GM12864 (cell line): ENCODE data around the gene SDC3.

Experiments
- DNase-seq: peaks from one replicate; pipeline ENCODE4 v3.0.0-alpha.2; 2011; ENCODE audit warnings: low read depth
- H3K4me3 ChIP-seq: 2 replicates; pipeline ENCODE4 v1.5.1; 2011; ENCODE audit warnings: mild to moderate bottlenecking, low read depth, low read length, control low read depth
- TF ChIP-seq, protein P1 (sequence below): IDR thresholded peaks from 2 replicates; pipeline ENCODE4 v1.5.1; 2011; ENCODE audit warnings: low read depth, mild to moderate bottlenecking, moderate library complexity, low read length, control low read depth, inconsistent platforms; ENCODE audit errors: missing control alignments

Gene SDC3

DNA sequence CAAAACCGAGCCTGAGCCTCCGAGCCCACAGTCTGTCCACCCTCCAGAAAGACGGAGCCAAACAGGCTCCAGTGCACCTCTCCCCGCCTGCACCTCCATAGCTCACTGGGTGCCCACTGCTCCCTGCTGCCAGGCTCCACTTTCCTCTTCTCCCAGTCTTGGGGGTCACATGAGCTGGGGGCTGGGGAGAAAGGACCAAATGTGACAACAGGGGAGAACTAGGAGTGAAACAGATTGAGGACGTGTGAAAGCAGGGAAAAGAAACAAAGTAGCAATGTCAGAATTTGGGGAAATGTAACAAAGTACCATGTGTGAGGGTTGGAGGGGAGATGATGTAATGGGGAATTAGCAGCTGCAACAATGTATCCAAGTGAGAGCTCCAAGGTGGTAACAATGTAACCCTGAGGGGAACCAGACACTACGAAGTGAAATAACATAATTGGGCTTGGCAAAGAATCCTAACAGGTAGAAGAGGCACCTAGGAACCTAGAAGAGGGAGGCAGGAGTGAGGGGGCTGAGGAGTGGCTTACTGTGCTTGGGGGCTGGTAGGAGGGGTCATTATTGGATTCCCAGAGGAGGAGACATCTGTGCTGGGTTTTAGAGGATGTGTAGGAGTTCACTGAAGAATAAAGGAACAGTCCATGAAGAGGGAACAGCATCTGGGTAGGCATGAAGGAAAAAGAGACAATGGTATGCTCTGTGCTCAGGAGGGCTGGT lies 12.5 kb downstream of the SDC3 start:
- no peak overlapping the region for H3K4me3 ChIP-seq

DNA sequence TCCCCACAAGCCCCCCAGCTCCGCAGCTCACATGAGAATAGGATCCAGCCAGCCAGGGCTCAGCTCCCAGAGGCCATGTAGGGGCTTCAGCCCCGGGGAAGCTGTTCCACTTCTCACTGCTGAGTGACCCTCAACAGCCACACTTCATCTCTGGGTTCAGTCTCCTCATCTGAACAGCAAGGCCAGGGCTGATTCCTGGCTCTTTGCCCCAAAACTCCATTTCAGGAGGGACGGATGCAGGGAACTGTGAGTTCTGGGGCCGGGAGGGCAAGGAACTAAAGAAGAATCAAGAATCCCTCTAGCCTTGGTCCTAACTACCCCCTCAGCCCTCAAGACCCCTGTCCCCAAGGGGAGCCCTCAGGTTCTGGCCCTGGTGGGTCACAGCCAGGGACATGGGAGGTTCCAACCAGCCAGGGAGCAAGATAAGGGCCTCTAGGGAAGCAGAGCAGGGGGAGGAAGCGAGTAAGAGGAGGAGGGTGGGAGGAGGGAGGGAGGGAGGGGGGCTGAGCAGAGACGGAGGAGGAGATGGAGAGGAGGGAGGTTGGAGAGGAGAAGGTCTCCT lies 13.1 kb downstream of the SDC3 start:
- TF ChIP-seq, protein P1, sequence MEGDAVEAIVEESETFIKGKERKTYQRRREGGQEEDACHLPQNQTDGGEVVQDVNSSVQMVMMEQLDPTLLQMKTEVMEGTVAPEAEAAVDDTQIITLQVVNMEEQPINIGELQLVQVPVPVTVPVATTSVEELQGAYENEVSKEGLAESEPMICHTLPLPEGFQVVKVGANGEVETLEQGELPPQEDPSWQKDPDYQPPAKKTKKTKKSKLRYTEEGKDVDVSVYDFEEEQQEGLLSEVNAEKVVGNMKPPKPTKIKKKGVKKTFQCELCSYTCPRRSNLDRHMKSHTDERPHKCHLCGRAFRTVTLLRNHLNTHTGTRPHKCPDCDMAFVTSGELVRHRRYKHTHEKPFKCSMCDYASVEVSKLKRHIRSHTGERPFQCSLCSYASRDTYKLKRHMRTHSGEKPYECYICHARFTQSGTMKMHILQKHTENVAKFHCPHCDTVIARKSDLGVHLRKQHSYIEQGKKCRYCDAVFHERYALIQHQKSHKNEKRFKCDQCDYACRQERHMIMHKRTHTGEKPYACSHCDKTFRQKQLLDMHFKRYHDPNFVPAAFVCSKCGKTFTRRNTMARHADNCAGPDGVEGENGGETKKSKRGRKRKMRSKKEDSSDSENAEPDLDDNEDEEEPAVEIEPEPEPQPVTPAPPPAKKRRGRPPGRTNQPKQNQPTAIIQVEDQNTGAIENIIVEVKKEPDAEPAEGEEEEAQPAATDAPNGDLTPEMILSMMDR: no peak
- no peak for DNase-seq

More for the DNA sequence above, 12.5 kb downstream of the SDC3 start:
- DNase-seq: no peak
- TF ChIP-seq, protein P1: no peak

DNA sequence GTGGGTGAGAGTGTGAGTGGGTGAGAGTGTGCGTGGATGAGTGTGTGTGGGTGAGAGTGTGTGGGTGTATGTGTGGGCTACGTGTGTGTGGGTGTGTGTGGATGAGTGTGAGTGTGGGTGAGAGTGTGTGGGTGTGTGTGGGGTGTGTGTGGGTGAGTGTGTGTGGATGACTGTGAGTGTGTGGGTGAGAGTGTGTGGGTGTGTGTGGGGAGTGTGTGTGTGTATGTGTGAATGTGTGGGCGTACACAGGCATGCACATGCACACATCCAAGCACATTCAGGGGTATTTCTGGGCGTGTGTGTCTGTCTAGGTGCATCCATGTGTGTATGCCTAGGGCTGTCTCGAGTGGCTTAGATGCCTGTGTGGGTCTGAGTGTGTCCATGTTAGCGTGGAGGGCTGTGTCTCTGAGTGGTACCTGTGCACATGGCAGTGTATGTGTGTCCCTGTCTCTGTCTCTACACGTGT lies 14.0 kb downstream of the SDC3 start:
- no peak overlapping the region for H3K4me3 ChIP-seq
- TF ChIP-seq, protein P1: no peak
- no peak for DNase-seq

More for the DNA sequence above, 13.1 kb downstream of the SDC3 start:
- H3K4me3 ChIP-seq: no peak overlapping the region

DNA sequence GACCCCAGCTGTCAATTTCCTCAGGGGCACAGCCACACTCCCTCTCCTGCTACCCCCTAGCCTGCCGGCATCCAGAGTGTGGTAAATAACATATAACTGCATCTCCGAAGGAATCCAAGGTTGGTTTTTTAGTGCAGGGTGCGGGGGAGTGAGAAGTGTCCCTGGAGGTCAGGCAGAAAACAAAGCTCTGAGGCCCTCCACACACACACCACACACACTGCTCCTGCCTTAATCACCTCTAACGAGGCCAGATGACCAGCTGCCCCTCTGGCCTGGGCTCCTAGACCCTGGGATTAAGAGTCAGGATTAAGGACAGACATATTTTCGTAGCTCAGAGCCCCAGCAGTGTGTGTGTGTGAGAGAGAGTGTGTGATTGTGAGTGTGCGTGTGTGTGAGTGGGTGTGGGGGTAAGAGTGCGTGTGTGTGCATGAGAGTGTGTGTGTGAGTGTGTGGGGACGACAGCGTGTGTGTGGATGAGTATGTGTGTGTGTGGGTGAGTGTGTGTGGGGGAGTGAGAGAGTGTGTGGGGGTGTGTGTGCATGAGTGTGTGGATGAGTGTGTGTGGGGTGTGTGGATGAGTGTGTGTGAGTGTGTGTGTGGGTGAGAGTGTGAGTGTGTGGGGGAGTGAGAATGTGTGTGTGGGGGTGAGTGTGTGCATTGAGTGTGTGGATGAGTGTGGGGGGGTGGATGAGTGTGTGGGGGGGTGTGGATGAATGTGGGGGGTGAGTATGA lies 14.6 kb downstream of the SDC3 start:
- H3K4me3 ChIP-seq: no peak overlapping the region
- no peak for DNase-seq
- TF ChIP-seq, protein P1: no peak

DNA sequence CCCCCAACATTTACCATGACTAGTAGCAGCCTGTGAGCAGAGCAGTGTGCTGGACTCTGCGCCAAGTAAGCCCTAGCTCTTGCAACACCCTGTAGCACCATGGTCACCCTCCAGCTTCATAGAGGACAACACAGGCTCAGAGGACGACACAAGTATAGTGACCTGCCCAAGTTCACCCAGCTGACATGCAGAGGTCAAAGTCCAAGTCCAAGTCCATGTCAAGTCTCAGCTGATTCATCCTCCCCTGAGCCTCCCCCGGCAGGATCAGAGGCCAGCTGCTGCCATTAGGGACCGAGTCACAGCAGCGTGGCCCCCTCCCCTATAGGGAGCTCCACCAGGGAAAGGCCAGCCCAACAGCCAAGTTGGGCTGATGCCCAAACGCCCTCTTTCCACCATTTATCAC lies 15.9 kb downstream of the SDC3 start:
- H3K4me3 ChIP-seq: no peak overlapping the region
- TF ChIP-seq, protein P1: no peak
- no peak for DNase-seq

DNA sequence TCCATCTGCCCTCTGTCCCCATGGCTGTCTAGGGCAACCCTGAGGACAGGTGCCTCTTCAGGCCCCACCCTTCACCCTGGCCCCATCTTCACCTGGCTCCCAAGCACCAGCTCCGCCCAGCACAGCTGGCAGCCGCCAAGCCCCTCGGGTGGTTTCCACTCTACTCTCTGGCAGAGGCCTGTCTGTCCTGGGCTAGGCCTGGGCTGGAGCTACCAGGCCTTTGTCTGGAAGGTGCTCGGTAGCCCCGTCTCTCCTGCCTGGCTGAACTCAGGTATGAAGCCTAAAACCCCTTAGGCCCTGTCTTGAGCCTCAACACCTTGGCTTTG lies 17.4 kb downstream of the SDC3 start:
- TF ChIP-seq, protein P1: no peak
- no peak for DNase-seq
- no peak overlapping the region for H3K4me3 ChIP-seq
